GF-D8 (cell line): Measurements from ENCODE around the gene SLC48A1.

Experiments
- DNase-seq: peaks from one replicate; lab custom pipeline; 2025; lab: John Stamatoyannopoulos, UW

Gene SLC48A1

GRCh38 chr12:47828008-47828975, 55.3 kb downstream of the SLC48A1 start:
- DNase-seq = no peak

- no peak for DNase-seq
Observed at GRCh38 chr12:47828976-47829482, 56.0 kb downstream of the SLC48A1 start.

GRCh38 chr12:47829584-47829983, 56.5 kb downstream of the SLC48A1 start:
- DNase-seq = no peak
